ENCODE results near the gene RDH5. TPM values are rescaled to one million over a fixed set of nuclear protein-coding genes. Genes with fewer than 3 reads are reported as not detected.

RDH5 gene
- total and polyA plus RNA-seq, 8 donors: 4.3 to 11.6 (median 10.2) TPM

DNA sequence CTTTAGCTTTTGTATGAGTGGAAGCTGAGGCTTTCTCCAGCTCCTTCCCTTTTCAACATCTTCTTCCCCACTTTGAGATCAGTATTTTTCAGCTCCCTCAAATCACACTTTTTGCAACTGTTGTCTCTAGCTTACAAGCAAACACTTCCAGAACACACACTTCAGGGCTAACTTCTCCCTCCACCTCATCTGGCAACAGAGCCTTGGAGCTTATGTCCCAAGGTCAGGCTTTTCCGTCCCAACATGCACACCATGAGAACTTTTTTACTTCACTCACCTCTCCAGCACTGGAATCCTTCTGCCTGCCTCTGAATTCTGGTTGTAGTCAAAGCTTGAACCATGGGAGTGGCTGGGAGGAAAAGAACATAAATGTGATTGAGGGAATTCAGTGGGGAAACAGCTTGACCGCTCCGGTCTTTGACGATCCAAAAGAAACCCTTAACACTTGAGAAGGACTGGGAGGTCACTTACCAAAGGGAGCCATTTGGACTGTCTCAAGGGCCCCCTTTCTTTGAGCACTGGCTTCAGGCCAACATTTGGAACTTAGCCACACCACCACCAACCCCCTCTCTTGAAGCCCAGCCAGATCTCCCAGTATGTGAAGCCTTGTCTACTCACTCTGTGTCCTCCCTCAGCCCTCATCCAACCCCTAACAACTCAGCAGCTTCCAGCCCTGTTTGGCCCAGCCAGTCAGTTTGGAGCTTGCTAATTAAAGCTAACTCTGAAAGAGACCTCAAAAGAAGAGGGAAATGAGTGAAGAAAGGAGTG is 8.2 kb upstream of the RDH5 start:
- Histone ChIP-seq H3K36me3 (no peaks in the 10 kb centered on the region), H3K9me3 (no peaks in the 10 kb centered on the region), H3K27me3 (peaks cover 0 to 27% of the 10 kb centered on the region in 2 donors), H3K4me3 (no peak overlapping the region), H3K4me1 (peaks cover 9 to 36% of the 10 kb centered on the region in 2 donors), H3K27ac (no peak overlapping the region)
- ATAC-seq: no peak
- TF ChIP-seq, protein P1, sequence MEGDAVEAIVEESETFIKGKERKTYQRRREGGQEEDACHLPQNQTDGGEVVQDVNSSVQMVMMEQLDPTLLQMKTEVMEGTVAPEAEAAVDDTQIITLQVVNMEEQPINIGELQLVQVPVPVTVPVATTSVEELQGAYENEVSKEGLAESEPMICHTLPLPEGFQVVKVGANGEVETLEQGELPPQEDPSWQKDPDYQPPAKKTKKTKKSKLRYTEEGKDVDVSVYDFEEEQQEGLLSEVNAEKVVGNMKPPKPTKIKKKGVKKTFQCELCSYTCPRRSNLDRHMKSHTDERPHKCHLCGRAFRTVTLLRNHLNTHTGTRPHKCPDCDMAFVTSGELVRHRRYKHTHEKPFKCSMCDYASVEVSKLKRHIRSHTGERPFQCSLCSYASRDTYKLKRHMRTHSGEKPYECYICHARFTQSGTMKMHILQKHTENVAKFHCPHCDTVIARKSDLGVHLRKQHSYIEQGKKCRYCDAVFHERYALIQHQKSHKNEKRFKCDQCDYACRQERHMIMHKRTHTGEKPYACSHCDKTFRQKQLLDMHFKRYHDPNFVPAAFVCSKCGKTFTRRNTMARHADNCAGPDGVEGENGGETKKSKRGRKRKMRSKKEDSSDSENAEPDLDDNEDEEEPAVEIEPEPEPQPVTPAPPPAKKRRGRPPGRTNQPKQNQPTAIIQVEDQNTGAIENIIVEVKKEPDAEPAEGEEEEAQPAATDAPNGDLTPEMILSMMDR (IDR thresholded peaks at IDR 0.05): no peak
- peak in 1 of 4 donors; percentile 57 for DNase-seq
- intact Hi-C loops (cut with DNase I): no loop called here

DNA sequence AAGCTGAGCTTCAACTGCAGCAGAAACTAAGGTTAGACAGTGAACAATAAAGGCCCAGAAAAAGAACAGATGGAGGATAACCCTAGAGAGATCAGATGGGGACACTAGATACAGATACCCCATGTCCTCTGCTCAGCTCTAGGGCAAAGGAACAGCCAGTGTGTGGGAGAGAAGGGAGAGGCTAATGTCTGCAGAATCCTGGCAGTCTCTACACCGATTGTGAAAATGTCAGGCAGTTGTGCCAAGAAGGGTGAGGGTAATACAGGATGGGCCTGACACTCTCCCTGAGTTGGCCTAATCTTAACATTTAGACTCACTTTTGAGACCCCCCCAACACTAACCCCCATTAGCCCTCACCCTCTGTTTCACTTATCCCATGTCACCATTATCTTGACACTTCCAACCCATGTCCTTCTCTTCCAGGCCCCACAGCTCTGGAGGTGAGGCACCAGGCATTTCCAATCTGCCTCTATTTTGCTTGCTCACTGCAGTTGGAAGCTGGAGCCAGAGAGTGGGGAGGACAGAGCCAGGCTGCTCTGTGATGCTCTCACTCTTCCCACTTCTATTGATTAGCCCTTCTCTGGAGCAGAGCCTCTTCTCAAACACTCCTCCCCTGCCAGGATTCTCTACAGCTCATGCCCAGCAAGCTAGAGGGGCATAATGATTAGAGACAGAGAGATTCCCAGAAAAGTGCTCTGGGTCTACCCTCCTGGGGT is 7.3 kb upstream of the RDH5 start:
- Histone ChIP-seq H3K27me3 (peaks cover 0 to 18% of the 10 kb centered on the region in 2 donors), H3K4me3 (no peak overlapping the region), H3K36me3 (no peaks in the 10 kb centered on the region), H3K9me3 (no peaks in the 10 kb centered on the region), H3K27ac (no peak overlapping the region), H3K4me1 (peaks cover 17 to 38% of the 10 kb centered on the region in 2 donors)
- no peak for DNase-seq
- no peak for ATAC-seq
- intact Hi-C loops (cut with DNase I): no loop called here
- TF ChIP-seq, protein P1 (IDR thresholded peaks at IDR 0.05): no peak

DNA sequence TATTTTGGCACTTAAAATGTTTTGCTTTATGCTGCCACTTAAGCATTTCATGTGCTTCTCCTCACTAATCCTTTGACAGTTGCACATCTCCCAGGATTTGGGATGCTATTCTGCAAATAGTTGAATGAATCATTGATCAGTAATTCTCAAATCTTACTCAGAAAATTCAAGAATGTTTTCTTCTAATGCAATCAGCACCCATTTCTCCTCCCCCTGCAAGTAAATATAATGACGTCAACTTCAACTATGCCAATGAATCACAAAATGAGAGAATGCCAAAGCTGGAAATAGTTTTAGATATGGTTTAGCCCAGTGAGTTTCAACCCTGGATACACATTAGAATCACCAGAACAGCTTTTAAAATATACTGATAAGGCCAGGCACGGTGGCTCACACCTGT is 6.5 kb upstream of the RDH5 start:
- H3K36me3 ChIP-seq: no peaks in the 10 kb centered on the region
- no peak for ATAC-seq
- no peak overlapping the region for H3K27ac ChIP-seq
- peaks cover 20 to 38% of the 10 kb centered on the region in 2 donors for H3K4me1 ChIP-seq
- peaks cover 0 to 13% of the 10 kb centered on the region in 2 donors for H3K27me3 ChIP-seq
- intact Hi-C loops (cut with DNase I): no loop called here
- H3K9me3 ChIP-seq: no peaks in the 10 kb centered on the region
- no peak for DNase-seq
- H3K4me3 ChIP-seq: no peak overlapping the region
- TF ChIP-seq, protein P1 (IDR thresholded peaks at IDR 0.05): no peak

DNA sequence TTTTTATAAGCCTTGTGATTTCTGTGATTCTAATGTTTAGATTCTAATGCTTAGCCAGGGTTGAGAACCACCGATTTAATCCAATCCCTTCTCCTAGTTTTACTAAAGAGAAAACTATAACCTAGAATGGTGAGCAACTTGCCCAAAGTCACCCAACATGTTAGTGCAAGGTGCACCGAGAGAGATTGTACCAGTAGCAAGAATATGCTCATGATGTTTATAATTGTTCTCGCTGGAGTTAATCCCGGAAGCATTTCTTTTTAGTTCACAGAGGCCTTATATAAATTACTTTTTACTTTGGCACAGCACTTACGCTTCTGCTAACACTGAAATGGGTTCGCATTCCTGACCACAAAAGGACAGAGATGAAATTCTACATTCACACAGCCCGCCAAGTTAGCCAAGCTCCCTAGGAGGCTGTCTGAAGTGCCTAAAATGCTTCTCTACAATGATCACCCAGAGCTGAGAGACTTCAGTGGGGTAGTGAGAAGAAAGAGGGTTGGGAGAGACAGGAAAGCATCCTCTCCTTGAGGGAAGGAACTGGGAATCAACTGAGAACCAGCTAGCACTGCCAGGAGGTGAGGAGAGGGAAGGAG is 4.9 kb upstream of the RDH5 start:
- DNase-seq (no peak), ATAC-seq (no peak)
- intact Hi-C loops (cut with DNase I): no loop called here
- Histone ChIP-seq H3K36me3 (peaks cover 0 to 14% of the 10 kb centered on the region in 2 donors), H3K9me3 (no peaks in the 10 kb centered on the region), H3K27ac (peak overlapping the region; percentile 88 to 98), H3K4me1 (peaks cover 26 to 47% of the 10 kb centered on the region in 2 donors), H3K4me3 (peak overlapping the region; percentile 48 to 94), H3K27me3 (no peaks in the 10 kb centered on the region)
- TF ChIP-seq, protein P1 (IDR thresholded peaks at IDR 0.05): no peak

Data from left lung (tissue), 10 donors.